ENCODE measurements around the gene ANXA2R. TPM values are rescaled to one million over a fixed set of nuclear protein-coding genes. Genes with fewer than 3 reads are reported as not detected.

The ANXA2R gene
- total RNA-seq, 1 experiment from 2014 or later: 3.1 TPM

DNA sequence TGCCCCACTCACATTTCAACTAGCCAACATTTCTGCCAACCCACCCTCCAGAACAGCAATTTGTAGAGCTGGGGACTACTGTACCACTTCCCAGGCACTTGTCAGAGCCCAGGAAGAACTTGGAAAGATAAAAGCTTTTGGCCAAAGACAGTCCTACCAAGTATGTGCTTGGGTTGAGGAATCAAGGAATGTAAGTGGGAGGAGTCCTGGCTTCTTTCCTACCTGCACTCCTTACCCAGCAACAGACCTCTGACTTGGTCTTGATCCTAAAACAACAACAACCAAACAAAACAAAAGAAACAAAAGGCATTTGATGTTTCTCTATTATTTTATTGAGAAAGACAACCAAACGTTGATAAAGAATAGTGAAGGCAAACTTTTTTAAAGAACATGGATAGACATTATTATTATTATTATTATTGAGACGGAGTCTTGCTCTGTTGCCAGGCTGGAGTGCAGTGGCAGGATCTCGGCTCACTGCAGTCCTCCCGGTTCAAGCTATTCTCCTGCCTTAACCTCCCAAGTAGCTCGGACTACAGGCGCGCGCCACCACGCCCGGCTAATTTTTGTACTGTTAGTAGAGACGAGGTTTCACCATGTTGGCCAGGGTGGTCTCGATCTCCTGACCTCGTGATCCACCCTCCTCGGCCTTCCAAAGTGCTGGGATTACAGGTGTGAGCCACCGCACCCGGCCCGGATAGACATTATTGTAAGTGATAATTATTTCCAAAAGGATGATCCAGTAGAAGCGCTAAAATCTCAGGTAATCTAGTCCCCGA lies 33.5 kb downstream of the ANXA2R start:
- BruUV-seq (replicated peaks): no TSS peak
- H3K36me3 ChIP-seq (ENCODE audit: control insufficient read depth, insufficient read depth, low read length): no peaks in the 10 kb centered on the region
- ChIA-PET POLR2A (interaction anchor here (0.9 to 1.7 kb wide), 2 partner anchors 13 to 98 kb away, joined by 4 read pairs; no protein-coding TSS in a partner anchor), CTCF (interaction anchor here (0.9 to 2.2 kb wide), 2 partner anchors 35 to 93 kb away, joined by 3 to 9 read pairs; no protein-coding TSS in a partner anchor)
- H3K4me1 ChIP-seq: no peaks in the 10 kb centered on the region; the same call in 1 of the 2 replicates
- H3K9me3 ChIP-seq: no peaks in the 10 kb centered on the region
- Mint-ChIP-seq H3K9me3 (ENCODE audit: unreplicated experiment) (no peaks in the 10 kb centered on the region), H3K4me1 (ENCODE audit: low read depth, unreplicated experiment) (peaks cover 14% of the 10 kb centered on the region), H3K27me3 (ENCODE audit: insufficient read depth, unreplicated experiment) (peaks cover 3% of the 10 kb centered on the region), H3K27ac (ENCODE audit: unreplicated experiment) (no peak overlapping the region), H3K36me3 (ENCODE audit: insufficient read depth, unreplicated experiment) (peaks cover 18% of the 10 kb centered on the region), H3K4me3 (ENCODE audit: unreplicated experiment) (peak overlapping the region; percentile 94)
- no peak for DNase-seq
- no peaks in the 10 kb centered on the region for H3K27me3 ChIP-seq (replicated peaks; ENCODE audit: control insufficient read depth, insufficient read depth, low read length)
- TF ChIP-seq, protein P1, sequence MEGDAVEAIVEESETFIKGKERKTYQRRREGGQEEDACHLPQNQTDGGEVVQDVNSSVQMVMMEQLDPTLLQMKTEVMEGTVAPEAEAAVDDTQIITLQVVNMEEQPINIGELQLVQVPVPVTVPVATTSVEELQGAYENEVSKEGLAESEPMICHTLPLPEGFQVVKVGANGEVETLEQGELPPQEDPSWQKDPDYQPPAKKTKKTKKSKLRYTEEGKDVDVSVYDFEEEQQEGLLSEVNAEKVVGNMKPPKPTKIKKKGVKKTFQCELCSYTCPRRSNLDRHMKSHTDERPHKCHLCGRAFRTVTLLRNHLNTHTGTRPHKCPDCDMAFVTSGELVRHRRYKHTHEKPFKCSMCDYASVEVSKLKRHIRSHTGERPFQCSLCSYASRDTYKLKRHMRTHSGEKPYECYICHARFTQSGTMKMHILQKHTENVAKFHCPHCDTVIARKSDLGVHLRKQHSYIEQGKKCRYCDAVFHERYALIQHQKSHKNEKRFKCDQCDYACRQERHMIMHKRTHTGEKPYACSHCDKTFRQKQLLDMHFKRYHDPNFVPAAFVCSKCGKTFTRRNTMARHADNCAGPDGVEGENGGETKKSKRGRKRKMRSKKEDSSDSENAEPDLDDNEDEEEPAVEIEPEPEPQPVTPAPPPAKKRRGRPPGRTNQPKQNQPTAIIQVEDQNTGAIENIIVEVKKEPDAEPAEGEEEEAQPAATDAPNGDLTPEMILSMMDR (IDR thresholded peaks at IDR 0.05; ENCODE audit: insufficient read depth in 1 of 2, low read depth in 1 of 2, low read length in 1 of 2, severe bottlenecking in 1 of 2, unreplicated experiment in 1 of 2): no peak
- no peak overlapping the region for H3K4me3 ChIP-seq (ENCODE audit: low read depth, low read length)
- intact Hi-C loops (cut with micrococcal nuclease; ENCODE audit: unreplicated experiment): no loop called here

DNA sequence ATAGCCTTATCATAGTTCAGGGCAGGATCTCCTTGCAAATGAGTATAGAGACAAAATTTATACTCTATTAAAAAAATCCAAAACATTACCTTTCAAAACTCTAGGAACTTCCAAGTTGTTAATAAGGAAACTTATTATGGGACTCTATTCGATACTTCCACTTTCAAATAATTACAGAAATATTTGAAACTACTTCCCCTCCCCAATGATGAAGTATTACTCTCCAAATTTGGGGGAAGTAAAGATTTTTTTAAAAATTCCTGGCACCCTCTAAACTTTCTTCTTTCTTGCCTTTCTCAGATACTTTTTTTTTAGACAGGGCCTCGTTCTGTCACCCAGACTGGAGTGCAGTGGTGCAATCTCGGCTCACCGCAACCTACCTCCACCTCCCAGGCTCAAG lies 35.1 kb downstream of the ANXA2R start:
- H3K9me3 Mint-ChIP-seq (ENCODE audit: unreplicated experiment): no peaks in the 10 kb centered on the region
- H3K4me3 Mint-ChIP-seq (ENCODE audit: unreplicated experiment): no peak overlapping the region
- no peaks in the 10 kb centered on the region for H3K9me3 ChIP-seq
- no peaks in the 10 kb centered on the region for H3K36me3 ChIP-seq (ENCODE audit: control insufficient read depth, insufficient read depth, low read length)
- H3K27ac Mint-ChIP-seq (ENCODE audit: unreplicated experiment): no peak overlapping the region
- ChIA-PET CTCF (no interaction called here), POLR2A (no interaction called here)
- H3K4me3 ChIP-seq (ENCODE audit: low read depth, low read length): no peak overlapping the region
- no TSS peak for BruUV-seq (replicated peaks)
- H3K27me3 ChIP-seq (replicated peaks; ENCODE audit: control insufficient read depth, insufficient read depth, low read length): no peaks in the 10 kb centered on the region
- H3K36me3 Mint-ChIP-seq (ENCODE audit: insufficient read depth, unreplicated experiment): peaks cover 18% of the 10 kb centered on the region
- no peak for DNase-seq
- H3K4me1 Mint-ChIP-seq (ENCODE audit: low read depth, unreplicated experiment): peaks cover 7% of the 10 kb centered on the region
- no peaks in the 10 kb centered on the region; the same call in 1 of the 2 replicates for H3K4me1 ChIP-seq
- TF ChIP-seq, protein P1 (IDR thresholded peaks at IDR 0.05; ENCODE audit: insufficient read depth in 1 of 2, low read depth in 1 of 2, low read length in 1 of 2, severe bottlenecking in 1 of 2, unreplicated experiment in 1 of 2): no peak
- H3K27me3 Mint-ChIP-seq (ENCODE audit: insufficient read depth, unreplicated experiment): no peaks in the 10 kb centered on the region
- intact Hi-C loops (cut with micrococcal nuclease; ENCODE audit: unreplicated experiment): no loop called here

DNA sequence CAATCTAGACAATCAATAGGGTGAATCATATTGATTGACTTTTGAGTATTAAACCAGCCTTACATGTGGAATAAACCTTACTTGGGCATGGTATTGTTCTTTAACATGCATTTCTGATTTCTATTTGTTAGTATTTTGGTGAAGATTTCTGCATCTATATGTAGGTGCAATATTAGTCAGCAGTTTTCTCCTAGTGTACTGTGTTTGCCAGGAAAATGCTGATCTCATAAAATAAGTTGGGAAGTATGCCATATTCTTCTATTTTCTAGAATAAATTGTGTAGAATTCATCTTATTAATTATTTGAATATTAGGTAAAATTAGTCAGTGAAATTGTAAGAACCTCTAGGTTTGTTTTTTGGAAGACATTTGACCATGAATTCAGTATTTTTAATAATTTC lies 38.4 kb downstream of the ANXA2R start:
- intact Hi-C loops (cut with micrococcal nuclease; ENCODE audit: unreplicated experiment): no loop called here
- H3K4me1 Mint-ChIP-seq (ENCODE audit: low read depth, unreplicated experiment): no peaks in the 10 kb centered on the region
- DNase-seq: no peak
- H3K4me1 ChIP-seq: no peaks in the 10 kb centered on the region
- no peaks in the 10 kb centered on the region for H3K36me3 ChIP-seq (ENCODE audit: control insufficient read depth, insufficient read depth, low read length)
- no peak overlapping the region for H3K4me3 ChIP-seq (ENCODE audit: low read depth, low read length)
- H3K27me3 ChIP-seq (replicated peaks; ENCODE audit: control insufficient read depth, insufficient read depth, low read length): no peaks in the 10 kb centered on the region
- ChIA-PET CTCF (no interaction called here), POLR2A (no interaction called here)
- no peaks in the 10 kb centered on the region for H3K9me3 Mint-ChIP-seq (ENCODE audit: unreplicated experiment)
- no peaks in the 10 kb centered on the region for H3K36me3 Mint-ChIP-seq (ENCODE audit: insufficient read depth, unreplicated experiment)
- H3K4me3 Mint-ChIP-seq (ENCODE audit: unreplicated experiment): no peak overlapping the region
- H3K27ac Mint-ChIP-seq (ENCODE audit: unreplicated experiment): no peak overlapping the region
- H3K27me3 Mint-ChIP-seq (ENCODE audit: insufficient read depth, unreplicated experiment): no peaks in the 10 kb centered on the region
- TF ChIP-seq, protein P1 (IDR thresholded peaks at IDR 0.05; ENCODE audit: insufficient read depth in 1 of 2, low read depth in 1 of 2, low read length in 1 of 2, severe bottlenecking in 1 of 2, unreplicated experiment in 1 of 2): no peak
- BruUV-seq (replicated peaks): no TSS peak
- no peaks in the 10 kb centered on the region for H3K9me3 ChIP-seq
